H1 (cell line): ENCODE measurements around the gene ZNF592. TPM values are rescaled to one million over a fixed set of nuclear protein-coding genes. Genes with fewer than 3 reads are reported as not detected.

Experiments used
- CTCF ChIA-PET: fragments of 300-600 bp; sonication (Branson Sonifier 250); formaldehyde crosslinking; loops from one replicate; lab custom pipeline; 2021; ENCODE audit not compliant: partially characterized antibody; lab: Charles Lee
- POLR2A ChIA-PET: fragments of 300-600 bp; sonication (Branson Sonifier 250); formaldehyde crosslinking; loops from one replicate; lab custom pipeline; 2021; ENCODE audit warnings: inconsistent platforms; ENCODE audit not compliant: partially characterized antibody; lab: Charles Lee
- DNase-seq, 2 experiments: peaks; one replicate each; pipeline versions ENCODE4 v3.0.0 to v3.0.0-alpha.2; 2010 to 2022; ENCODE audit warnings: low spot score in 2 of 2, low read depth in 1 of 2, mixed read lengths in 1 of 2
- FAIRE-seq: peaks from 2 replicates; lab custom pipeline; 2011; peaks lifted over from hg19 to GRCh38; lab: Jason Lieb, UNC
- H2AFZ ChIP-seq: 2 replicates; pipeline ENCODE4 v1.8.1; 2012; ENCODE audit warnings: low read length, inconsistent platforms
- H2AK5ac ChIP-seq: 2 replicates; pipeline ENCODE4 v1.6.1; 2013; ENCODE audit warnings: low read depth, low read length
- H2BK120ac ChIP-seq: replicated peaks from 2 replicates; pipeline ENCODE3; 2013; ENCODE audit warnings: low read depth, low read length, inconsistent platforms
- H2BK12ac ChIP-seq: 2 replicates; pipeline ENCODE4 v1.6.1; 2013; ENCODE audit warnings: low read depth, low read length
- H2BK15ac ChIP-seq: 2 replicates; pipeline ENCODE4 v1.6.1; 2013; ENCODE audit warnings: low read length
- H2BK20ac ChIP-seq: 2 replicates; pipeline ENCODE4 v1.6.1; 2013; ENCODE audit warnings: low read length
- H2BK5ac ChIP-seq: 2 replicates; pipeline ENCODE4 v1.6.1; 2013; ENCODE audit warnings: low read depth, low read length
- H3K14ac ChIP-seq: 2 replicates; pipeline ENCODE4 v1.6.1; 2013; ENCODE audit warnings: inconsistent platforms; ENCODE audit not compliant: insufficient read length
- H3K18ac ChIP-seq: 2 replicates; pipeline ENCODE4 v1.6.1; 2013; ENCODE audit warnings: low read length; ENCODE audit errors: extremely low read depth
- H3K23ac ChIP-seq: 2 replicates; pipeline ENCODE4 v1.6.1; 2013; ENCODE audit warnings: inconsistent platforms; ENCODE audit not compliant: insufficient read length
- H3K23me2 ChIP-seq: 2 replicates; pipeline ENCODE4 v1.6.1; 2013; ENCODE audit warnings: low read depth, low read length
- H3K27ac ChIP-seq: 2 replicates; pipeline ENCODE4 v1.6.1; 2011; ENCODE audit warnings: low read depth, low read length, inconsistent platforms
- H3K27me3 ChIP-seq, 4 experiments: replicated peaks in 1 of 4; 1 replicate in 1 of 4; 2 replicates in 3 of 4; pipeline versions ENCODE4 v1.6.1 to v1.8.1; 2011 to 2013; ENCODE audit warnings: low read length in 3 of 4, mild to moderate bottlenecking in 3 of 4, inconsistent platforms in 2 of 4, mixed read lengths in 2 of 4, moderate library complexity in 1 of 4; ENCODE audit not compliant: control insufficient read depth in 3 of 4, insufficient read depth in 3 of 4; ENCODE audit errors: extremely low read depth in 1 of 4
- H3K36me3 ChIP-seq, 4 experiments: 2 replicates each; pipeline versions ENCODE4 v1.6.1 to v1.8.1; 2011 to 2013; ENCODE audit warnings: mild to moderate bottlenecking in 4 of 4, low read length in 3 of 4, moderate library complexity in 2 of 4, control low read depth in 1 of 4, inconsistent platforms in 1 of 4; ENCODE audit not compliant: insufficient read depth in 4 of 4, control insufficient read depth in 2 of 4
- H3K4ac ChIP-seq: replicated peaks from 2 replicates; pipeline ENCODE3; 2013; ENCODE audit warnings: low read length, low read depth, mixed read lengths, inconsistent platforms; ENCODE audit not compliant: insufficient read length
- H3K4me1 ChIP-seq, 4 experiments: replicated peaks in 1 of 4; 1 replicate in 1 of 4; 2 replicates in 3 of 4; pipeline versions ENCODE4 v1.6.1 to v1.8.1; 2011 to 2013; ENCODE audit warnings: low read length in 3 of 4, inconsistent platforms in 2 of 4, mixed read lengths in 1 of 4; ENCODE audit not compliant: insufficient read depth in 4 of 4, control insufficient read depth in 3 of 4
- H3K4me2 ChIP-seq, 2 experiments: 2 replicates each; pipeline versions ENCODE4 v1.6.1 to v1.8.1; 2011 to 2013; ENCODE audit warnings: low read depth in 2 of 2, low read length in 2 of 2, control low read depth in 1 of 2, inconsistent platforms in 1 of 2, mild to moderate bottlenecking in 1 of 2; ENCODE audit not compliant: insufficient read depth in 1 of 2
- H3K4me3 ChIP-seq, 4 experiments: fragments of 200-600, 300-600 bp in 1 of 4; sonication (generic), shearing (Covaris generic), sonication (Bioruptor Twin) in 1 of 4; 2 replicates each; pipeline versions ENCODE4 v1.5.1 to v1.8.1; 2011 to 2016; ENCODE audit warnings: low read length in 4 of 4, low read depth in 3 of 4, control low read depth in 2 of 4, inconsistent platforms in 2 of 4, mild to moderate bottlenecking in 2 of 4, mixed read lengths in 1 of 4, moderate library complexity in 1 of 4; ENCODE audit not compliant: insufficient read depth in 2 of 4; ENCODE audit errors: extremely low read depth in 1 of 4
- H3K56ac ChIP-seq: replicated peaks from 2 replicates; pipeline ENCODE3; 2013; ENCODE audit warnings: low read depth, mild to moderate bottlenecking, mixed read lengths, low read length, inconsistent platforms; ENCODE audit not compliant: insufficient read length
- H3K79me1 ChIP-seq: 2 replicates; pipeline ENCODE4 v1.6.1; 2013; ENCODE audit warnings: low read depth, low read length, control low read depth
- H3K79me2 ChIP-seq, 2 experiments: 2 replicates each; pipeline versions ENCODE4 v1.6.1 to v1.8.1; 2012 to 2013; ENCODE audit warnings: low read length in 2 of 2, mild to moderate bottlenecking in 2 of 2, inconsistent platforms in 1 of 2; ENCODE audit not compliant: insufficient read depth in 2 of 2, control insufficient read depth in 1 of 2
- H3K9ac ChIP-seq, 4 experiments: replicated peaks in 1 of 4; 1 replicate in 1 of 4; 2 replicates in 3 of 4; pipeline versions ENCODE4 v1.6.1 to v1.8.1; 2011 to 2013; ENCODE audit warnings: low read depth in 3 of 4, low read length in 3 of 4, control low read depth in 2 of 4, mild to moderate bottlenecking in 2 of 4, moderate library complexity in 2 of 4, inconsistent platforms in 1 of 4; ENCODE audit errors: extremely low read depth in 1 of 4
- H3K9me3 ChIP-seq, 2 experiments: 2 replicates each; pipeline versions ENCODE4 v1.6.1 to v1.8.1; 2012 to 2013; ENCODE audit warnings: mild to moderate bottlenecking in 2 of 2, moderate library complexity in 2 of 2, control low read depth in 1 of 2, inconsistent platforms in 1 of 2, low read depth in 1 of 2, low read length in 1 of 2, mixed read lengths in 1 of 2; ENCODE audit not compliant: insufficient read depth in 2 of 2
- H4K20me1 ChIP-seq, 2 experiments: replicated peaks in 1 of 2; 2 replicates each; pipeline versions ENCODE3 to v1.8.1; 2011 to 2013; ENCODE audit warnings: inconsistent platforms in 2 of 2, low read length in 2 of 2, mild to moderate bottlenecking in 1 of 2; ENCODE audit not compliant: insufficient read depth in 2 of 2, control insufficient read depth in 1 of 2
- H4K5ac ChIP-seq: 2 replicates; pipeline ENCODE4 v1.6.1; 2013; ENCODE audit warnings: low read length, low read depth, mixed read lengths, inconsistent platforms; ENCODE audit not compliant: insufficient read length
- H4K8ac ChIP-seq: 2 replicates; pipeline ENCODE4 v1.8.0; 2013; ENCODE audit warnings: mild to moderate bottlenecking, moderate library complexity, low read length, inconsistent platforms; ENCODE audit not compliant: insufficient read depth; ENCODE audit errors: extremely low read depth
- H4K91ac ChIP-seq: replicated peaks from 2 replicates; pipeline ENCODE3; 2013; ENCODE audit warnings: low read length, mixed read lengths, inconsistent platforms; ENCODE audit not compliant: insufficient read length
- ASH2L ChIP-seq: fragments of 200-600, 300-600 bp; sonication (generic); IDR thresholded peaks from one replicate; pipeline ENCODE4 v1.7.1; 2017; ENCODE audit warnings: low read length
- CBX5 ChIP-seq: fragments of 300-800, 300-1000 bp; sonication (generic); IDR thresholded peaks from 2 replicates; pipeline ENCODE4 v1.7.1; 2016; ENCODE audit warnings: antibody characterized with exemption, low read length, low read depth
- GABPA ChIP-seq: IDR thresholded peaks from 2 replicates; pipeline ENCODE4 v1.6.1; 2011; ENCODE audit warnings: mild to moderate bottlenecking, low read length, moderate library complexity, borderline replicate concordance; ENCODE audit not compliant: insufficient read depth
- HDAC2 ChIP-seq, 2 experiments: fragments of 300-600 bp in 1 of 2; sonication (generic) in 1 of 2; IDR thresholded peaks; 2 replicates each; pipeline ENCODE4 v1.6.1; 2011 to 2012; ENCODE audit warnings: low read depth in 2 of 2, low read length in 2 of 2, mild to moderate bottlenecking in 2 of 2, moderate library complexity in 2 of 2, borderline replicate concordance in 1 of 2, inconsistent platforms in 1 of 2
- JUND ChIP-seq: IDR thresholded peaks from 2 replicates; pipeline ENCODE4 v1.6.1; 2011; ENCODE audit warnings: mild to moderate bottlenecking, improper control_type of control experiment, low read length
- RAD21 ChIP-seq, 2 experiments: IDR thresholded peaks in 1 of 2; conservative IDR thresholded peaks in 1 of 2; 2 replicates each; pipeline ENCODE4 v1.6.1; 2011; ENCODE audit warnings: low read depth in 2 of 2, low read length in 2 of 2, improper control_type of control experiment in 1 of 2, inconsistent platforms in 1 of 2, mild to moderate bottlenecking in 1 of 2, moderate library complexity in 1 of 2
- SAP30 ChIP-seq: fragments of 300-600 bp; sonication (generic); IDR thresholded peaks from 2 replicates; pipeline ENCODE4 v1.7.1; 2012; ENCODE audit warnings: low read length, moderate library complexity, mild to moderate bottlenecking, inconsistent platforms; ENCODE audit not compliant: insufficient read depth, insufficient replicate concordance
- WGBS, 2 experiments: shearing (Covaris generic) in 1 of 2; methylation state at CpG; one replicate each; pipeline versions ENCODE4 v1.1.6 to v1.1.7; 2013 to 2015; ENCODE audit warnings: low lambda C conversion rate in 2 of 2, mixed read lengths in 2 of 2, inconsistent platforms in 1 of 2, low coverage in 1 of 2, missing lambda C conversion rate in 1 of 2; ENCODE audit not compliant: insufficient replicate concordance in 2 of 2, insufficient coverage in 1 of 2, insufficient read length in 1 of 2; ENCODE audit errors: extremely low coverage in 1 of 2, missing lambda C conversion rate in 1 of 2; 5-methylcytosine and 5-hydroxymethylcytosine counted together
- polyA plus RNA-seq, 7 experiments: library from polyadenylated mRNA; depleted of rRNA in 3 of 7; stranded (reverse) in 5 of 7; unstranded in 2 of 7; fragments of >200 nt in 5 of 7; fragments of 200-250 nt in 2 of 7; gene quantifications; 1 replicate in 5 of 7; 2 replicates in 1 of 7; 4 replicates in 1 of 7; pipeline versions ENCODE4 v1.2.1 to v1.2.3, GENCODE V29; 2011 to 2013; ENCODE audit warnings: missing spikeins in 2 of 7, mixed read lengths in 2 of 7
- total RNA-seq: library from RNA; stranded (reverse); fragmentation: NEBNext Ultra II Directional; extraction: Animal tissue kit (Norgen Biotek cat#: 25700); gene quantifications from 2 replicates; pipeline ENCODE4 v1.2.1, GENCODE V29; 2021

The ZNF592 gene
- total and polyA plus RNA-seq, 2 of the 8 experiments (the other 6 are each of a cell fraction or from before 2014, with no cell fraction given): 14.2 to 33.0 TPM

DNA sequence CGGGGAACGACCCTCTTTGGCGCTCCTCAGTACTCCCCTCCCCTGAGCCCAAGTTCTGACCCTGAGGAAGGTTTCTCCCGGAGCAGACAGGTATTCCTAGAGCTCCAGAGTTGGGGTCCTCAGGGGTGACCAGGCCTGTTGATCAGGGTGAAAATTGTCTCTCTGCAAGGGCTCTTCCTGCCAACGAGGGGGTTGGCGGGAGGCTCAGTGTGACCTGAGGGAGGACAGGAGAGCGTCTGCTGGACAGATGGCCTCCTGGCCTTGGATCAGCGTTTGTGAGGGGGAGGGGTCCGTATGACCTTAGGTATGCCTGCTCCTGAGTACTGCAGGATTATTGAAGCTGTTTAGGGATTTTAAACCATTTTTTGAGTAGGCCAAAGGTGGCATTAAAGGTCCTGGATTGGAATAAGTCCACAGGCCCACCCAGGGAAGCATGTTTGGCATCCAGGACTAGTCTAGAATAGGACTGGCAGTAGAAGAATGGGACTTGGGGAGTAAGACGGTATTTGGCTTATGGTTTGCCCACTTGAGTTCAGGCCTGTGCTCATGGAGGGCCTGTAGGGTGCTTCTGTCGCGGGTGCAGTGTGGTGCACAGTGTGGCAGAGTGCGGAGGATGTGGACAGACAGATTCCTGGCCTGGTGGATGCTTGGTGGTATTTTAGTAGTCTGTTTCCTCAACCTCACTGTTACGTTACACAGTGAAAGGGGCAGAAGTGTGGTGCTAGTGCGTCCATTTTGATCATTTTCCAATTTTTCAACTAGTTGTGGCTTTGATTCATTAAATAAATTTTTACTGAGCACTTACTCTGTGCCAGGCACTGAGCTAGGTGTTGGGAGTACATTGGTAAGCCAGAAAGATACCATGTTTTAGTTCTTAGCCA lies 959 bp downstream of the ZNF592 start:
- Histone ChIP-seq H3K9me3 (no peaks in the 10 kb centered on the region), H3K79me2 (peaks cover 13 to 56% of the 10 kb centered on the region in 2 experiments), H3K27ac (peak overlapping the region; percentile 61; the same call in 1 of the 2 replicates), H3K79me1 (peaks cover 4% of the 10 kb centered on the region; the same call in 1 of the 2 replicates), H2BK20ac (no peak overlapping the region), H3K4me3 (peak overlapping the region; percentile 66 to 91 (median 78)), H4K5ac (no peak overlapping the region), H3K18ac (no peak overlapping the region), H2BK12ac (no peak overlapping the region), H3K23ac (no peak overlapping the region), H3K56ac (no peak overlapping the region), H2BK120ac (no peak overlapping the region), H4K8ac (peak overlapping the region; percentile 11), H3K36me3 (no peaks in the 10 kb centered on the region), H3K4ac (peak overlapping the region; percentile 65), H3K9ac (peak overlapping the region; percentile 34 to 72 (median 50)), H3K23me2 (peaks cover 15% of the 10 kb centered on the region), H3K4me2 (peak overlapping the region; percentile 79 to 90), H3K4me1 (peaks cover 3 to 13% (median 11%) of the 10 kb centered on the region in 4 experiments), H2AK5ac (no peak overlapping the region), H4K20me1 (peaks cover 2 to 11% of the 10 kb centered on the region in 2 experiments), H2BK5ac (no peak overlapping the region), H2AFZ (no peak overlapping the region), H3K14ac (no peak overlapping the region), H2BK15ac (0 out of 2 replicates have a peak overlapping the region, but pooled peaks have one; percentile 46), H3K27me3 (no peaks in the 10 kb centered on the region), H4K91ac (peak overlapping the region; percentile 45)
- FAIRE-seq: no peak
- WGBS, 2 experiments: 28% methylated on average over 15 of the region's 15 CpGs; no CpG with 5 or more reads in 1 of the 2 experiments
- CTCF ChIA-PET: interaction anchor here (0.6 to 1.7 kb wide), 13 partner anchors 9 to 162 kb away, joined by 3 to 7 read pairs (median 3); partner anchors contain the start of gene SEC11A
- POLR2A ChIA-PET: interaction anchor here (0.5 to 2.7 kb wide), 5 partner anchors 14 to 68 kb away, joined by 3 to 18 read pairs (median 3); partner anchors contain the start of gene ALPK3
- peak in 1 of 2 experiments; percentile 53 for DNase-seq
- no peak for TF ChIP-seq ASH2L
- TF ChIP-seq CBX5: no peak
- peak; percentile 28 for TF ChIP-seq SAP30
- no peak for TF ChIP-seq GABPA
- TF ChIP-seq RAD21 (IDR thresholded peaks at IDR 0.05 in 1 of 2, conservative IDR thresholded peaks at IDR 0.05 in 1 of 2; ENCODE audit: low read depth in 2 of 2, low read length in 2 of 2): no peak
- 0 out of 4 replicates have a peak, but pooled peaks of 1 of the 2 experiments have one; percentile 48 for TF ChIP-seq HDAC2 (IDR thresholded peaks at IDR 0.05; ENCODE audit: borderline replicate concordance in 1 of 2, low read depth in 2 of 2, low read length in 2 of 2)
- no peak for TF ChIP-seq JUND
